T-helper 17 cell (primary cell): ENCODE results near the gene ZRANB1. TPM values are rescaled to one million over a fixed set of nuclear protein-coding genes. Genes with fewer than 3 reads are reported as not detected.

ENCODE experiments used
- ATAC-seq: fragments of 150-1000 bp; cut with Tn5 transposase; 2 replicates; pipeline ENCODE4 v1.10.0; 2021; ENCODE audit warnings: mild to moderate bottlenecking, moderate library complexity
- DNase-seq, 3 donors: peaks; one replicate each; pipeline versions ENCODE4 v3.0.0 to v3.0.0-alpha.2; 2020 to 2021
- H3K9me3 ChIP-seq: one replicate; pipeline ENCODE4 v1.7.0; 2013; ENCODE audit warnings: low read length, mild to moderate bottlenecking; ENCODE audit not compliant: control insufficient read depth, poor library complexity, severe bottlenecking
- H3K27ac Mint-ChIP-seq: one replicate; pipeline ENCODE4 v1.8.0; 2022; ENCODE audit warnings: mild to moderate bottlenecking, moderate library complexity, mixed read lengths
- H3K27me3 Mint-ChIP-seq: one replicate; pipeline ENCODE4 v1.8.0; 2022; ENCODE audit warnings: mixed read lengths
- H3K36me3 Mint-ChIP-seq: one replicate; pipeline ENCODE4 v1.8.0; 2022; ENCODE audit warnings: low read depth, mixed read lengths
- H3K4me1 Mint-ChIP-seq: one replicate; pipeline ENCODE4 v1.8.0; 2022; ENCODE audit warnings: mild to moderate bottlenecking, mixed read lengths
- H3K4me3 Mint-ChIP-seq: one replicate; pipeline ENCODE4 v1.8.0; 2022; ENCODE audit warnings: mild to moderate bottlenecking, moderate library complexity, mixed read lengths
- total RNA-seq, 4 donors: library from RNA in 2 of 4; stranded (reverse) in 2 of 4; gene quantifications; one replicate each; pipeline ENCODE4 v1.2.3 and lab custom pipeline; 2022 to 2026

Gene ZRANB1
- total RNA-seq, 2 donors from 2014 or later = 19.4 to 21.3 TPM

DNA sequence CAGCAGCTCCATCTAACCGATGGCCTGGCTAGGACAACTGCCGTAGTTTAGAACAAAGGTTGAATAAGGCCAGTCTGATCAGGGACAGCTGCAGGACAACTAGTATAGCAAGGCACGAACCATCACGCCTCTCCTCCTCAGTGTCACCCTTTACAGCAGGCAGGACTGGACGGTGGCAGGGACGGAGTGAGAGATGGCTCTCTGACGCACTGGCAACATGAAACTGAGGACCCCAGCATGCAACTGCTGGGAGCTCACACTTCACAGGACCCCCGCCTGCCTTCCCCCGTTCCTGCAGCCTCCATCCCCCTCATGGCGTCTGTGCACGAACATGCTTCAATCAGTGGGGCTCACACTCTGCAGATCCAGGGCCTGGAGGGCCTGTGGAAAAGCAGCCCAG lies 53.7 kb downstream of the ZRANB1 start:
- H3K9me3 ChIP-seq = no peaks in the 10 kb centered on the region
- Mint-ChIP-seq H3K27me3 (peaks cover 4% of the 10 kb centered on the region), H3K4me1 (peaks cover 3% of the 10 kb centered on the region), H3K36me3 (no peaks in the 10 kb centered on the region), H3K27ac (no peak overlapping the region), H3K4me3 (no peak overlapping the region)
- DNase-seq (no peak), ATAC-seq (no peak)

DNA sequence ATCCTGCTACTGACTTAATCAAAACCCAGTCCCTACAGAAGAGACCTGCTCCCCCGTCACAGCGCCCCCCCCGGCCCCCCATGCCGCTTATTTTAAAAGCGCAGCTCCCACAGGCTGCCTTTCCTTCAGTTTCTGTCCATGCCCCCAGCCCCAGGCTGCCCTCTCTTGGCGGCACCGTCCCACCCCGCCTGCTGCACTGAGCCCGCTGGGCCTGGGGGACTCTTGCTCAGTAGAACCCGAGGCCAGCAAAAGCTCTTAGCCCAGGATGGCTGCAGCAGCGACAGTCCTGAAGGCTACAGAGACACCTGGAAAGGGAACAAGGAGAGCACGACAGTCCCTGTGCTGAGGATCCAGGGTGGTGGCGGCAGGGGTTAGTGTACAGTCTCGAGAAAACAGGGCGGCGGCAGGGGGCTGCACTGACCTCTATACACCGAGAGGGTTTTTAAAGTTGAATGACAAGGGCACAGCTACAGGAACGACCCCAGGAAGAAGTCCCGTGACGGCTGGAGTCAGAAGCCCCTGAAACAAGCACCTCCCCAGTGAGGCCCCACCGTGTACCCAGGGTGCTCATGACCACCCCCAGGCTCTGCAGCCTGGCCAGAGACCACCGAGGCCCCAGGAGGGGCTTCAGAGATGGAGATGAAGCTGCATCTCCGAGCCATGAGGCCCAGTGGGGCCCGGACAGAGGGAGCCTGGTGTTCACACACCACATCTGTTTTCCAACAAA lies 54.4 kb downstream of the ZRANB1 start:
- Mint-ChIP-seq H3K27me3 (peaks cover 4% of the 10 kb centered on the region), H3K4me3 (peak overlapping the region; percentile 61), H3K4me1 (peaks cover 3% of the 10 kb centered on the region), H3K27ac (no peak overlapping the region), H3K36me3 (no peaks in the 10 kb centered on the region)
- DNase-seq (no peak), ATAC-seq (no peak)
- H3K9me3 ChIP-seq = no peaks in the 10 kb centered on the region

DNA sequence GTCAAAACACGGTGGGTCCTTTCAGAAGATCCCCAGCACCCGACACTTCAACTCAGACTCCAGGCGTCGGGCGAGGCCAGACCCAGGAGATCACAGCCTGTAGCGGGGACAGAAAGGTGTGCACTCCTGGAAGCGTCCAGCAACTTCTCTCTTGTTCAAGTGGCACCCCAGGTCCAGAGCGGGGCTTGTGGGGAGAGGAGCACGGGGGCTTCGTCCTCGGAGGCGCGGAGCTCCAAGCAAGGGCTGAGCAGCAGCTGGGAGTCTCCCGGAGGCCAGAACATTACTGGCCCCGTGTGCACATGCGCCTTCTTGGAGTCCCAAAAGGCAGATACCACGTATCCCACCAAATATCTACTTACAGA lies 54.9 kb downstream of the ZRANB1 start:
- Mint-ChIP-seq H3K36me3 (no peaks in the 10 kb centered on the region), H3K4me1 (peaks cover 3% of the 10 kb centered on the region), H3K4me3 (no peak overlapping the region), H3K27me3 (peaks cover 4% of the 10 kb centered on the region), H3K27ac (no peak overlapping the region)
- no peak for DNase-seq
- no peak for ATAC-seq
- H3K9me3 ChIP-seq = no peaks in the 10 kb centered on the region

DNA sequence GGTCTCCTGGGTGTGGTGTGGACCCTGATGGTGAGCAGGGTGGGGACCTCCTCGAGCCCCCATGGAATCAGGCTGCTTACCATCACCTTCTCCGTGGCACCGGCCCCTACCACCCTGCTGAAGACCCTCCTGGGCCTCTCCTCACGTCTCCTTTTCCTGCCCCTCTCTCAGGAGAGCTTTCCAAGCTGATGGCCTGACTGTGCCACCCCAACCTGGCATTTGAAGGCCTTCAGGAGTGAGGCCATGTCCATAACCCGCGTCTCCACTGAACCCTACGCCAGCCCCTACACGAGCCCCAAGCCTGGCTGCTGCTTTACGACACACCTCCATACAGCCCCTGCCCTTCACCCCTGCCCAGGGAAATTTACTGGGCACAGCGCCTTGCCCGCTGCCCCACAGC lies 55.4 kb downstream of the ZRANB1 start:
- H3K9me3 ChIP-seq = no peaks in the 10 kb centered on the region
- Mint-ChIP-seq H3K27me3 (peaks cover 4% of the 10 kb centered on the region), H3K27ac (no peak overlapping the region), H3K4me1 (peaks cover 3% of the 10 kb centered on the region), H3K4me3 (no peak overlapping the region), H3K36me3 (no peaks in the 10 kb centered on the region)
- ATAC-seq (no peak), DNase-seq (no peak)

DNA sequence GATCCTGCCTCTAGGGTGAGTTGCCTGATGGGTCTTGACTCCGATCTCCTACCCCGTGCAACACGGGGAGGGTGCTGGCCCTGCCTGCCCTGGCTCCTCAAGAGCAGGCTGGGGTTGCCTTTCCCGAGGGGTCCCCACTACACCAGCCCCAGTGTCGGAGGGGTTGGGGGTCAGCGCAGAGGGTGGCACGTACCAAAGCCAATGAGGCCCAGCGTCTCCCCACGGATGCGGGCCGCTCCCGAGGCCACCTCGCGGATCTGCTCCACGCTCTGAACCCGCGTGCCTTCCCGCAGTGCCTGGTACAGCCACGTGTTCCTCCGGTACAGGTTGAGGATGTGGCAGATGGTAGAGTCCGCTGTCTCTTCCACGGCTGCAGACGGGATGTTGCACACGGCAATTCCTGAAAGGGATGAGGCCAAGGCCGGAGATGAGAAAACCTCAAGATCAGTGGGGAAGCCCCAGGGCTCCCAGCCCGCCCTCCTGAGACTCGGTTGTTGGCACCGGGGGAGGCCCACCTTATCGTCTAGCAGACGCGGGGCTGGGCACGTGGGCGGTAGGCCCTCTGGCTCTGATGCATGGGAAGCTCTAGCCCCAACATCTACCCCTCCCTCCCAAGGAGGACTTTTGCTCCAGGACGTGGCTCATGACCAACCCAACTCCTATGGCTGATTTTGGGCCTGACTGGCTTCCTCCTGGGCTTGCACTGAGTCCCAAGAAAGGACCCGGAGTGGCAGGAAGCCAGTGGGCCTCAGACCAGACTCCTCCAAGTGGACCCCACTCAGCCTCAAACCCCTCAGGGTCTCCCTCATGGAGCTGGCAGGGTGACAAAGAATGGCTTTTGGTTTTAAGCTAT lies 56.1 kb downstream of the ZRANB1 start:
- Mint-ChIP-seq H3K4me3 (no peak overlapping the region), H3K27me3 (peaks cover 8% of the 10 kb centered on the region), H3K27ac (no peak overlapping the region), H3K4me1 (peaks cover 3% of the 10 kb centered on the region), H3K36me3 (no peaks in the 10 kb centered on the region)
- H3K9me3 ChIP-seq = no peaks in the 10 kb centered on the region
- DNase-seq (no peak), ATAC-seq (no peak)

DNA sequence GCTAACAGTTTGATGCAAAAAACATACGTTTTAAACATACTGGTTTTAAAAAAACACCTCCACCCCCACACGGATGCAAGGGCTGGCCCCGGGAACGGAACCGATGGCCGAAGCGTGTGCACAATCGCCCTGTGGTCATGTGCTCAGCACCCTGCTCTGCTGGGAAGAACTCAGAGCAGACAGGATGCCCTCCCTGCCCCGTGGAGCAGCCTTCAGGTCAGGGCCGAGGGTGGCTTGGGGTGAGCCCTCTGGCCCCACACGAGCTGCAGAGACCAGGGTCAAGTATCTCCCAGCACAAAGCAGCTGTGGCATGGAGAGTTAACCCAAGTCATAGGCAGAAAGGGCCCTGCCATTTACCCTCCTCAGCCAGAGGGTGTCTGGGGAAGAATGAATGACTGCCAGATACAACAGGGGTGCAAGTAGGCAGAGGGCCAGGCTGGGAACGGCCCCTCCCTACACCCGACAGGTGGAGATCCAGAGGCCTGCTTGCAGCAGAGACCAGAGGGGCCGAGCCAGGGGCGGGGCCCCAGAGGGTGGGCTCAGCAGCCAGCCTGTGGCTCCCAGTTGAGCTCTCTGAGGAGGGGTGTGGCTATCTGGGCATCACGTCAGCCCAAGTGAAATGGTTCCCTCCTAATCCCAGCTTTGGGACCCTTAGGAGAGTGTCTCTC lies 56.8 kb downstream of the ZRANB1 start:
- DNase-seq = no peak
- no peaks in the 10 kb centered on the region for H3K9me3 ChIP-seq
- H3K4me1 Mint-ChIP-seq = peaks cover 3% of the 10 kb centered on the region
- H3K27me3 Mint-ChIP-seq = peaks cover 10% of the 10 kb centered on the region
- H3K27ac Mint-ChIP-seq = no peak overlapping the region
- H3K36me3 Mint-ChIP-seq = no peaks in the 10 kb centered on the region
- ATAC-seq = no peak
- H3K4me3 Mint-ChIP-seq = no peak overlapping the region

DNA sequence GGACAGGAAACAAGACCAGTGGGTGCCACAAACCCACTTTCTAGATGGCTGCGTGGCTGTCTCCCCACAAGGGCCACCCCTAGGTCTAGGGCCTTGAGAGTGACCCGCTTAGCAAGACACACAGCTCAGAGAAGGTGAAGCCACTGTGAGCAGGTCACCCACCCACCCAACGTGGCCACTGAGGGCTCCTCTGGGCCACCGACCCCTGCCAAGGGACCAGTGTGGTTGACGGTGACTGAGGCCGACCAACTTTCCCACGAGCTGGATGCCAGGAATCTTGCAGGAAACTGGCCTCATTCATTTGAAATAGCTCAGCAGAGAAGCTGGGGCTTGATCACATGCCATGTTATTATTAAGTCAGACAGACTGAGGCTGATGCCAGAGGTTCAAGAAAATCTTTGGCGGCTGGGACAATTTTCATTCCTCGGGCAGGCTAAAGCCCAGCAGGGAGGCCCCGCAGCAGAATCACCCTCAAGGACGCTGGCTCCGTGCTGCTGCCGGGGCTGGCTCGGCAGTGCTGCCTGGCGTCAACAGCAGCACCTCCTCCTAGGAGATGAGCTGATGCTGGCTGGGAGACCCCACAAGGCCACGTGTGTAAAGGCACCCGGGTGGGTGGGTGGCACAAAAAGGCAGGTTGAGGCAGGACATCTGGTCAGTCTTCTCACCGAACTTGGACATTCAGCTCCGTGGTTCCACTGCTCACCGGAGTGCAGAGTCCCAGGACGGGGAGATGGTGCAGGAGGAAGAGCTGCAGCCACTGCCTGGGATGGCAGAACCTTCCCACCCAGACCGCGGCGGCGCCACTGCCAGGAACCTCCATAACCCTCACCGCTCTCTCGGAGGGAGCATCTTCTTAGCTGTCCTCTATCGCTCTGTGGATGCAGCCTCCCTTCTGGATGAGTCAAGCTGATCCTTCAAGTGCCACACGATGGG lies 57.8 kb downstream of the ZRANB1 start:
- Mint-ChIP-seq H3K4me1 (no peaks in the 10 kb centered on the region), H3K36me3 (no peaks in the 10 kb centered on the region), H3K4me3 (no peak overlapping the region), H3K27ac (no peak overlapping the region), H3K27me3 (peaks cover 14% of the 10 kb centered on the region)
- ATAC-seq (no peak), DNase-seq (no peak)
- no peaks in the 10 kb centered on the region for H3K9me3 ChIP-seq

DNA sequence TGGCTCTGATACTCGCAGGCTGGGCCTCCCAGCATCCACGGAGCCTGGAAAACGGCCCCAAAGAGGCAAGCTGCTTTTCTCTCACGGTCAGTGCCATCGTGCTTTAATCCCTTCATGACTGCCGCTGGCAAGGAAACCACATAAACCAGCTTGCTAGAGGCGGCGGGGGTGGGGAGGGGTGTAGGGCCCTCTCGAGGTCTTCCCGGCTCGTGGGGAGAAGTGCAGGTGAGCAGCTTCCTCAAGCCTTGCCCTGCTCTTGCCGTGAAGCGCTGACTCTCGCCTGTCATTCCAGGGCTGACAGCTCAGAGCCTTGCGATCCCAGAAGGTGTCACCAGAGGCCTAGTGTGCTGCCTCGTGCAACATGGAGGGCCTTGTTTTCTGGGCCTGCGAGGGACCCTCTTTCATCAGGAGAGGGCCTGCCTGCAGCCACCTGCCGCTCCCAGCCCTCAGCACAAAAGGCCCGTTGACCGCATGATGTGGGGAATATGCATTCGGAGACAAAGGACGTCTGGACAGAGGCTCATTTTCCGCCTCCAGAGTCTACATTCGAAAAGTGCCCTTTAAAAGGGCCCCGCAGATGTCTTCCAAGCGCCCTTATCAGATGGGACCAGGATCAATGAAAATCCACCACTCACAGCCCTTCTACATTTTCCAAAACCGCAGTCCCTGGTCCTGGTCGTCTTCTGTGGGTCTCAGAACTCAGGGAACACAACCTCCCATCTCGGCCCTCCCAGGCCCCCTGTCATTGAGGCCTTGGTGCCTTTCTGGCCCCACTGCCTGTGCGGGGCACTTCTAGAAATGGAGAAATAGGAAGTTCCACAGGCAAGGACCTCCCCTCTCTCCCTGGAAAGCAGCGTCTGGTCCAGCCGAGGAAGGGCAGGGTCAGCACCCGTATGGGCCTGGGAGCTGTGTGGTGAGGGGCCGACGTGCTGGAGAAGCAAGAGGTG lies 58.7 kb downstream of the ZRANB1 start:
- H3K9me3 ChIP-seq = no peaks in the 10 kb centered on the region
- ATAC-seq (no peak), DNase-seq (no peak)
- peaks cover 14% of the 10 kb centered on the region for H3K27me3 Mint-ChIP-seq
- H3K4me1 Mint-ChIP-seq = no peaks in the 10 kb centered on the region
- no peaks in the 10 kb centered on the region for H3K36me3 Mint-ChIP-seq
- no peak overlapping the region for H3K4me3 Mint-ChIP-seq
- H3K27ac Mint-ChIP-seq = no peak overlapping the region

DNA sequence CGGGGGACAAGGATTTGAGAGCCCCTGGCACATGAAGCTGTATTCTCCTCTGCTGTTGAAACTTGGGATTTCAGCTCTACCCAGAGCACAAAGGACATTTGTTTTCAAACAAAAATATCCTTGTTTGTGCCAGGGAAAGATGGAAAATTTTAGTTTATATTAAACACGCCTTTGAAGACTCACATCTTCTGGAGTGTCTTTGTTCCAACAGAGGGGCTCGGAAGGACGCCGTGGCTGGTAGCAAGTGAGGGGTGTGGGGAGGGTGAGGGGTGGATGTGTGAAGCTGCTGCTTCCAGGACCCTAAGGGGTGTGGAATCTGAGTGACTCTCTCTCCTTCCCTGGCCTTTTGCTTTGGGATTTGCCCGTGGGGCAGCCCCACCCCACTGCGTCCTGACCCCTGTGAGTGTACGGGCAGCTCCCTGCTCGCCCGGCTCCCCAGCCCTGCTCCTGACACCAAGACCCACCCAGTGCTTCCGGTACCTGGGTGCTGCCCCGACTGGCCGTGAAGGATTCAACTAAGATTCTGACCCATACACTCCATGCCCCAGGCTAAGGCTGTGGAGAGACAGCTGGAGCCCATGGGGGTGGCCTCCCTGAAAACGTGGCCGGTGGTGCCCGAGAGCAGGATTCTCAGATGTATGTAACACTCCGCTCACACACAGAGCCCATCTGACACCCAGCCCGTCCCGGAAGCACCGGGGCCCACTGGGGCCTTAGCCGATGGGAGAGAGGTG lies 59.6 kb downstream of the ZRANB1 start:
- H3K36me3 Mint-ChIP-seq = no peaks in the 10 kb centered on the region
- H3K4me3 Mint-ChIP-seq = no peak overlapping the region
- no peaks in the 10 kb centered on the region for H3K4me1 Mint-ChIP-seq
- H3K27ac Mint-ChIP-seq = no peak overlapping the region
- no peak for DNase-seq
- peaks cover 14% of the 10 kb centered on the region for H3K27me3 Mint-ChIP-seq
- ATAC-seq = no peak
- no peaks in the 10 kb centered on the region for H3K9me3 ChIP-seq

DNA sequence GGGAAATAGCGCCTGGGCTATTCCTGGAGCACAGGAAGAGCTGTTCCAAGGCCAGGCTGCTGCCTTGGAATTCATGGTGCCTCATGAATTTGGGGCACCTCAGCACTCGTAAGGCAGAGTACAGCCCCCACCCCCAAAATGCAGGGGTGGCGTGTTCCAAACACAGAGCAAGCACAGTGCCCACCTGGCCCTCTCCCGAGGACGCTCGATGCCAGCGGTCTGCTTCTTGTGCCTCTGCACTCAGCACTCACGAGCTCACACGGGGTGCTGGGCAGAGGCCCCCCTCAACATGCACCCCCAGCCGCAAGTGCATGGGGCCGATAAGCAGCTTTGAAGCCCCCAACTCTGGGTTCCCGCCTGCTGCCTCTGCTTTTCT lies 60.1 kb downstream of the ZRANB1 start:
- no peak overlapping the region for H3K27ac Mint-ChIP-seq
- no peak for DNase-seq
- H3K9me3 ChIP-seq = no peaks in the 10 kb centered on the region
- no peak overlapping the region for H3K4me3 Mint-ChIP-seq
- no peaks in the 10 kb centered on the region for H3K4me1 Mint-ChIP-seq
- ATAC-seq = no peak
- no peaks in the 10 kb centered on the region for H3K36me3 Mint-ChIP-seq
- H3K27me3 Mint-ChIP-seq = peaks cover 16% of the 10 kb centered on the region

DNA sequence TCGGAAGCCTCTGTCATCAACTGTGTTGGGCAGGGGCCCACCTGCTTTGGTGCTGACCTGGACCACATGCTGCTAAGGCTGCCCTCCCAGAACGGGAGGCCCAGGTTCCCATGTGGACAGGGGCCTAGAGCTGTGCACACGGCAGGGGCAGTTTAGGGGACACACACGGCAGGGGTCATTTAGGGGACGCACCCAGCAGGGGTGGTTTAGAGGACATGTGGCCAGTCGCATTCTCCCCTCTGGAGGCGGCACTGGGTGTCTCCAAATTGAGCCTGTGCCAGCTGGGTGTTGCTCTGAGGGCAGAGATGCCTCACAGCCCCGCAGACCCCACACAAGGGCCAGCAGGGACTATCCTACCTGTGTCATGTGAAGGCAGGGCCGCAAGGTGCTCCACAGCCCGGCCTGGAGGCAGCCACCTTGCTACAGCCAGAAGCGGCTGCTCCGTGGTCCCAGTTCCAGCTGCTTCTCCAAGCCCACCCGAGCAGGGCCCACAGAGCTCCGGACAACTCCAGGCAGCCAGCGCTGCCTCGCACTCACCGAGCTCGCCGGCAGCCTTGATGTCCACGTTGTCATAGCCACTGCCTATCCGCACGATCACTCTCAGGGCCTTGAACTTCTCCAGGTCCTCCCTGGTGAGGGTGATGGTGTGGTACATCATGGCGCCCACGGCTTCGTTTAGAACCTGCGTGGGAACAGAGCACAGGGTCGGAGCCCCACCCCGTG lies 60.7 kb downstream of the ZRANB1 start:
- DNase-seq (no peak), ATAC-seq (no peak)
- no peaks in the 10 kb centered on the region for H3K36me3 Mint-ChIP-seq

More for the DNA sequence above, 60.7 kb downstream of the ZRANB1 start:
- Mint-ChIP-seq H3K4me3 (no peak overlapping the region), H3K27ac (no peak overlapping the region), H3K27me3 (peaks cover 19% of the 10 kb centered on the region), H3K4me1 (no peaks in the 10 kb centered on the region)
- no peaks in the 10 kb centered on the region for H3K9me3 ChIP-seq
